Naive B cell (primary cell): ENCODE data around the gene NPHP4. TPM values are rescaled to one million over a fixed set of nuclear protein-coding genes. Genes with fewer than 3 reads are reported as not detected.

Experiments used
- ATAC-seq, 2 donors: fragments of 150-1000 bp; cut with Tn5 transposase; 2 replicates each; pipeline ENCODE4 v1.10.0; 2021; ENCODE audit warnings: low read depth in 2 of 2, mild to moderate bottlenecking in 2 of 2, moderate library complexity in 2 of 2
- DNase-seq: peaks from one replicate; pipeline ENCODE4 v3.0.0; 2022
- H3K27ac Mint-ChIP-seq, 6 donors: one replicate each; pipeline ENCODE4 v1.8.0; 2020 to 2022; ENCODE audit warnings: mild to moderate bottlenecking in 6 of 6, mixed read lengths in 6 of 6, moderate library complexity in 5 of 6, inconsistent platforms in 2 of 6
- H3K27me3 Mint-ChIP-seq, 3 donors: one replicate each; pipeline ENCODE4 v1.8.0; 2021 to 2022; ENCODE audit warnings: mixed read lengths in 3 of 3, mild to moderate bottlenecking in 1 of 3
- H3K36me3 Mint-ChIP-seq, 2 donors: one replicate each; pipeline ENCODE4 v1.8.0; 2020 to 2022; ENCODE audit warnings: mixed read lengths in 2 of 2, inconsistent platforms in 1 of 2, mild to moderate bottlenecking in 1 of 2
- H3K4me1 Mint-ChIP-seq, 3 donors: one replicate each; pipeline ENCODE4 v1.8.0; 2020 to 2022; ENCODE audit warnings: mixed read lengths in 3 of 3, inconsistent platforms in 1 of 3, mild to moderate bottlenecking in 1 of 3, moderate library complexity in 1 of 3
- H3K4me3 Mint-ChIP-seq, 8 donors: one replicate each; pipeline ENCODE4 v1.8.0; 2020 to 2022; ENCODE audit warnings: mild to moderate bottlenecking in 8 of 8, mixed read lengths in 8 of 8, moderate library complexity in 8 of 8, inconsistent platforms in 2 of 8
- H3K9me3 Mint-ChIP-seq, 7 donors: one replicate each; pipeline ENCODE4 v1.8.0; 2020 to 2022; ENCODE audit warnings: mixed read lengths in 7 of 7, mild to moderate bottlenecking in 5 of 7, inconsistent platforms in 2 of 7, moderate library complexity in 1 of 7
- polyA plus RNA-seq, 6 donors: library from polyadenylated mRNA; unstranded; fragments of 300-500 nt; fragmentation: Illumina TruSeq; gene quantifications; one replicate each; pipeline ENCODE4 v1.2.3, GENCODE V29; 2021; ENCODE audit warnings: low read depth in 6 of 6

The NPHP4 gene
- polyA plus RNA-seq, 6 donors from 2014 or later, result 0.51 to 1.1 (median 0.68) TPM; not detected in 1

DNA sequence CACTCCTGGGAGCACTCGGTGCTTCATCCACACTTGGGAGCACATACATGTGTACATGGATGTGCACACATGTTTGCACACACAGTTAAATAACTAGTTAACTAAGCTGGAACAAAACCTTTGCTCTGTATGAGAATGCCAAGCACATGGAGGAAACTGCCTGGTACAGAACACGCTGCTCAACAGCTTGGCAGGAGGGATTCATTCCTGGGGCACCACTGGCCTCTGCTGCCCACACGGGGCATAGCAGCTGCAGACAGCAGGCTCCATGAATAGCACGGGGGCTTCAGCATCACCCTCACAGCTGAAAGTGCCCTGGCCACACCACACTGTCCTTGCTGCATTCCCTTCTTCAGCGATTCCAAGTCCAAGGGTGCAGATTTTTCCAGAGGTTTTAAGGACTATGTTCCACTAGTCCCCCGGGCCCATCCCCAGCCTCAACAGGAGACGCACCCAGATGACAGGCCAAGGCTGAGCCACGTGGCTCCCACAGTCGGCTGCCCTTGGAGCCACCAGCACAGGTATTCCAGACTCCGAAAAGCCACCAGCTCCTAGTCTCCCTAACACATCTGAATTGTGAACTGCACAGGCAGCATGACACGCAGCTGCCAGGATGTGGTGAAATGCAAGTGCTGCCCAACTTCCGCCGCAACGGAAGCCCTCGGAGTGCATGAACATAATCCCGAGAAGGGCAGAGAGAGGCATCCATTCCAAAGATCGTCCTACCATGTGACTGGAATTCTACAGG lies 16.9 kb downstream of the NPHP4 start:
- Mint-ChIP-seq H3K36me3 (peaks cover 0 to 5% of the 10 kb centered on the region in 2 donors), H3K9me3 (peaks cover 0 to 2% (median 0%) of the 10 kb centered on the region in 7 donors), H3K4me3 (no peak overlapping the region), H3K27ac (no peak overlapping the region), H3K27me3 (no peaks in the 10 kb centered on the region), H3K4me1 (peaks cover 13 to 18% (median 15%) of the 10 kb centered on the region in 3 donors)
- DNase-seq (peak; percentile 44), ATAC-seq (peak; percentile 74 to 77)

DNA sequence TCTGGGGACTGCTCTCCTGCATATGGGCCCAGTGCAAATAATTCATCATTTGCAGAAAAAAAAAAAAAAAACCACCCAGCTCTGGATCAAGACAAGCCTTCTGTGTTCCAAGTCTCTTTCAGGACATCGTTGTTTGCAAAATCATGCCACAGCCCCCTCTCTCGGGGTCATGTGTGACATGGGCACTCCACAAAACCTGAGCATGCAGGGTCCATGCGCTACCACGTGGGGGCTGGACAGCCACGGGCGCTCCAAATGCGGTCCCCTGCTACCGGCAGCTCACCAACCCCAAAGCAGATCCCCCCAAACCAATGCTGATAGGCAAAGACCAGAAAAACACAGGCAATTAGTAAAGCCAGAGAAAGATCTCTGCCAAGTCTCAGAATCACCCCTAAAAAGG lies 17.6 kb downstream of the NPHP4 start:
- DNase-seq (no peak), ATAC-seq (no peak)
- Mint-ChIP-seq H3K27ac (no peak overlapping the region), H3K9me3 (peaks cover 0 to 2% (median 0%) of the 10 kb centered on the region in 7 donors), H3K4me1 (peaks cover 10 to 12% (median 11%) of the 10 kb centered on the region in 3 donors), H3K36me3 (peaks cover 0 to 5% of the 10 kb centered on the region in 2 donors), H3K4me3 (no peak overlapping the region), H3K27me3 (no peaks in the 10 kb centered on the region)

DNA sequence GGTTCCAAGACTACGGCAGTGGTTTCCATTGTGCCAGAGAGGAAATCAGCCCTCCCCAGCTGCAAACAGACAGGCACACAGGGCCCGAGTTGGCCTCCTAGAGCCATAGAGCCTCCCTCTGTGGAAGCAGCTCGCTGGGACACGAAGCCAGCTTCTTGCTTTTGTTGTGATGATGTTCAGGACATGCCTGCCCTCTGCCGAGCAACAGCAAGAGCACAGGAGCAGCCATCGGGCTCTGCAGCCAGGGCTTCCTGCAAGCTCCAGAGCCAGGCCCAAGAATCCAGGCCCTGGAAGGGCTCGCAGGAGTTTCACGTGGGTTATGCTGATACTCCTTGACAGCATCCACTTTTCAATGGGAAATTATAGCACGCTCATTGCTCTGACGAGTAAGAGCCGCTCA lies 18.5 kb downstream of the NPHP4 start:
- no peak overlapping the region for H3K27ac Mint-ChIP-seq
- no peak overlapping the region for H3K4me3 Mint-ChIP-seq
- no peak for DNase-seq
- no peaks in the 10 kb centered on the region for H3K27me3 Mint-ChIP-seq
- no peak for ATAC-seq
- H3K4me1 Mint-ChIP-seq, result peaks cover 10 to 12% (median 11%) of the 10 kb centered on the region in 3 donors
- peaks cover 0 to 5% of the 10 kb centered on the region in 2 donors for H3K36me3 Mint-ChIP-seq
- peaks cover 0 to 2% (median 0%) of the 10 kb centered on the region in 7 donors for H3K9me3 Mint-ChIP-seq

DNA sequence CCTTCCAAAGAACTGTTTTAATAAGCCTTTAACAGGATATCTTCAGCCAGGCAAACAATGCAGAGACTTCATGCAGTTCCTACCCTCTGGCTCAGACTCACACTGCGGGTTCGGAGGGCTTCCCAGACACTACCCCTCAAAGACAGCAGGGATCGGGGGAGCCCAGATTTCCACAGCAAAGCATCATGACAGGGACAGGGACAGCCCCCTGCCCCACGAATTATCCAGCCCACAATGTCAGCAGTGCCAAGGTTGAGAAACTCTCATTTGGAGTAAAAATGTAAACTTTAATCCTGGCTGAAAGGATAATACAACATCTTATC lies 20.1 kb downstream of the NPHP4 start:
- no peaks in the 10 kb centered on the region for H3K9me3 Mint-ChIP-seq
- peaks cover under 1 to 5% (median 3%) of the 10 kb centered on the region in 3 donors for H3K4me1 Mint-ChIP-seq
- H3K27ac Mint-ChIP-seq, result no peak overlapping the region

DNA sequence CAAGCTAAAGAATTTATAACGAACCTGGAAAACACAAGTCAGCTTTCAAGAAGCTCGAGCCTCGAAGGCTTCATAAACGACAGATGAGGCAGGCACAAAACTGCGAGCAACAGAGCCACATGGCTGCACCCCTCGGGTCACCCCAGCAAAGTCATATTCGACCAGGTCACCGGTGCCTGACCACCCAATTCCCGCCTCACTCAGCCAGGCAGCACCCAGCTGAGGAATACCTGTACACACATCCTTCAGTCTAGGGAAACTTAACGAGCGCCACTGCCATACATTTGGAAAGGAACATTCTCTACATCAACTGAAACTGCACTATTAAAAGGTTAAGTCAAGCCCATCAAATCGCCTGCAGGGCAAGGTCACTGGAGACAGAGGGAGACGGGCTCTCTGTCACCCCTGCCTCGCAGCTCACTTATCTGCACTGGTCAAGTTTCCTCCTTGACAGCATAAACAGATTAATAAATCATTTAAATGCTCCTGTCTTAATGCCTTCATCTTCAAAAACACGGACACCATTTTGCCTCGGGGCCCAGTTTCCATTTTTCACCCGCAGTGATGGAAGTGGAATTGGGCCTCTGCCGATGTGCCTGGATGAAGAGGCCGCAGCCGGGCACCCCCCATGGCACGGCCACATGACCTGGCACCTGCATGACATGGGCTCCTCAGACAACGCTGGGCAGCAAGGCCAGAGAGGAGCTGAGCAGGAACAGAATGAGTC lies 20.6 kb downstream of the NPHP4 start:
- H3K4me1 Mint-ChIP-seq, result peaks cover 0 to under 1% (median 0%) of the 10 kb centered on the region in 3 donors
- DNase-seq, result no peak
- H3K9me3 Mint-ChIP-seq, result no peaks in the 10 kb centered on the region
- no peak overlapping the region for H3K27ac Mint-ChIP-seq
- ATAC-seq, result no peak
- H3K4me3 Mint-ChIP-seq, result no peak overlapping the region
- no peaks in the 10 kb centered on the region for H3K27me3 Mint-ChIP-seq
- no peaks in the 10 kb centered on the region for H3K36me3 Mint-ChIP-seq

More for the DNA sequence above, 20.1 kb downstream of the NPHP4 start:
- H3K4me3 Mint-ChIP-seq, result no peak overlapping the region
- DNase-seq (no peak), ATAC-seq (no peak)
- no peaks in the 10 kb centered on the region for H3K27me3 Mint-ChIP-seq
- no peaks in the 10 kb centered on the region for H3K36me3 Mint-ChIP-seq

DNA sequence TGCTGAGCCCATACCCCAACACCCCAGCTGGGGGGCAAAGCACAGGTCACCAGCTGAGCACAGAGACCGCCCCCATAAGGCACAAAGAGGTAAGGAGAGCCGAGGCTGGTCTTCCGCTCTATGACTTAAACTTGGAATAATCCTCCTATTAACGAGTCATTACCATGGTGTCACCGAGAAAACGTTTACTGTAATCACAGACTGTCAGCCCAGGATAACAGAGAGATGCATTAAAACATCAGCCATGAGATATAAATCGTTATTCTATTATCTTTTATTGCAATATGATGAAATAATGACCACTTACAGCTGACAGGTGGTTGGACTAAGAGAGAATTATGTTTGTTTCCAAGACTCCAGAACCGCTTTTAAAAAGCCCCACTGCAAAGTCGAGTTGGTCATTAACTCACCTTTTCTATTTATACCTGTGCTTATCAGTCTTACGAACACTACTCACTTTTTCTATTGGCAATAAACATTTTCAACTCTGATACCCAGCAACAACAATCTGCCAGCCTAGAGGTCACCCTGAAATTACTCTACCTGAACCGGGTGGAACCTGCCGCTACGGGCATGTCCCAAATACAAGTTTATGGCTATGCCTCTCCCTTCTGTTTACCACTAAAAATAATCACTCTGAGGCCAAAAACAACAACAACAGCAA lies 21.5 kb downstream of the NPHP4 start:
- ATAC-seq (no peak), DNase-seq (no peak)
- no peaks in the 10 kb centered on the region for H3K27me3 Mint-ChIP-seq
- no peaks in the 10 kb centered on the region for H3K9me3 Mint-ChIP-seq
- H3K4me3 Mint-ChIP-seq, result no peak overlapping the region
- H3K27ac Mint-ChIP-seq, result no peak overlapping the region
- no peaks in the 10 kb centered on the region for H3K4me1 Mint-ChIP-seq
- H3K36me3 Mint-ChIP-seq, result no peaks in the 10 kb centered on the region

DNA sequence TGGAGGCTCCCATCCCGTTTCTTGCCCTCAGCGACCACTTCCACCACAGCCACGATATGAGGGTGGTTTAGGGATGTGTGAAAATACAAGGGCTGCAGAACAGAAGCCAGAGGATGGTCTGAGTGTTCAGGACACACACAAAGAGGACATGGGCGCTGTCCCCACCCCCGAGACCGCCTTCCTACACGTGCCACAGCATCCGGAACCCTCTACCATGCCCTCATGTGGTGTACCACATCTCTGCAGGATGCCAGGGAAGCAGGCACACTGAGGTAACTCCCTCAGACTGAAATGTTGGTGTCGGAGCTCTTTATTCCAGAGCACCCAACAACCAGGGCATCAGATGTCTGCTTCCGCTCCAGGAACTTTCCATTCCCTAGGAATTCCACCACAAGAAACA lies 23.1 kb downstream of the NPHP4 start:
- DNase-seq (no peak), ATAC-seq (no peak)
- Mint-ChIP-seq H3K4me3 (no peak overlapping the region), H3K27ac (no peak overlapping the region), H3K4me1 (no peaks in the 10 kb centered on the region), H3K9me3 (no peaks in the 10 kb centered on the region), H3K36me3 (no peaks in the 10 kb centered on the region), H3K27me3 (no peaks in the 10 kb centered on the region)

DNA sequence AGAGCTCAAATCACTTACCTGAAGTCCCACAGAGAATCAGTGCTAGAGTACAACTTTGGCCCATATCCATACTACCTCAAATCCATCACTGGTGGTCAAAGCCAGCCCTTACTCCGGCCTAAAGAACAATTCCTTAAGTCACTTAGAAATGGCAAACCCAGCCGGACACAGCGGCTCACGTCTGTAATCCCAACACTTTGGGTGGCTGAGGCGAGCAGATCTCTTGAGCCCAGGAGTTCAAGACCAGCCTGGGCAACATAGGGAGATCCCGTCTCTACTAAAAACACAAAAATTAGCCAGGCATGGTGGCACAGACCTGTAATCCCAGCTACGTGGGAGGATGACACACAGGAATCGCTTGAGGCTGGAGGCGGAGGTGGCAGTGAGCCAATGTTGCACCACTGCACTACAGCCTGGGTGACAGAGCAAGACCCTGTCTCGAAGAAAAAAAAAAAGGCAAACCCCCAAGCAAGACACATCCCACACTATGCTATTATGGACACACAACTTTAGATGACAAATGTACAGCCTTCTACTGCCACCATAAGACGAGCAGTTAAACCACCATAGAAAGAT lies 24.0 kb downstream of the NPHP4 start:
- no peak for DNase-seq
- H3K27ac Mint-ChIP-seq, result no peak overlapping the region

DNA sequence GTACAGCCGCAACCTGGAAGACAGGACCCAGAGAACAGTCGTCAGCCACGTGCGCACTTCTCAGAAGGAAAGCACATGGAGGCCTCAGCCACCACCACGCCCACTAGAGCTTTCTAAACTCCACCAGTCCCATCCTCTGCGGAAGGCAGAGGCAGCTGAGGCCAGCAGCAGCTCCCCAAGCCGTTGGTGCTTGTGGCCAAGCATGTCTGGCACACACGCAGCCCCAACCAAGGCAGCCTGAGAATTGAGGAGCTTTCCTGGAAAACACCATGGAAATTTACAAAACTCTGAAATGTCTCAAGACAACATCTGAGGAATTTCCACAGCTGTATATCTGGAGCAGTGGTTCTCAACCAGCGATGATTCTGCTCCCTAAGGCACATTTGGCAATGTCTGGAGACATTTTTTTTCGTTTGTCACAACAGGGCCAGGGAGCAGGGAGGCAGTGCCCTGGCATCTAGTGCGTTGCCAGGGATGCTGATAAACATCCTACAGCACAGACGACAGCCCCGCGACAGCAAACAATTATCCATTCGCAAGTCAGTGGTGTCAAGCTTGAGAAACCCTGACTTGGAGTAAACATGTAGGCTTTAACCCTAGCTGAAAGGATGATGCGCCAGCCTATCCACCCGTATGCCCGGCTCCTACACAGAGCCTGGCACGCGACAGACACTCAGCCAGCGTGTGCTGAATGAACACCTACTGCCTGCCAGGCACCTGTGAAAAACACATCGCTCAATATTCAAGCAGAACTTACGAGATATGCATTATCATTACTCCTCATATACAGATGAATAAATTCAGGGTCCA lies 24.7 kb downstream of the NPHP4 start:
- peak overlapping the region in 1 of 8 donors; percentile 15 for H3K4me3 Mint-ChIP-seq
- H3K27ac Mint-ChIP-seq, result peak overlapping the region in 2 of 6 donors; percentile 28 to 56
- no peaks in the 10 kb centered on the region for H3K9me3 Mint-ChIP-seq
- no peaks in the 10 kb centered on the region for H3K36me3 Mint-ChIP-seq
- H3K27me3 Mint-ChIP-seq, result no peaks in the 10 kb centered on the region
- DNase-seq, result no peak
- H3K4me1 Mint-ChIP-seq, result no peaks in the 10 kb centered on the region
- ATAC-seq, result no peak

More for the DNA sequence above, 24.0 kb downstream of the NPHP4 start:
- ATAC-seq, result no peak
- H3K9me3 Mint-ChIP-seq, result no peaks in the 10 kb centered on the region
- no peak overlapping the region for H3K4me3 Mint-ChIP-seq
- H3K27me3 Mint-ChIP-seq, result no peaks in the 10 kb centered on the region
- no peaks in the 10 kb centered on the region for H3K4me1 Mint-ChIP-seq
- no peaks in the 10 kb centered on the region for H3K36me3 Mint-ChIP-seq

DNA sequence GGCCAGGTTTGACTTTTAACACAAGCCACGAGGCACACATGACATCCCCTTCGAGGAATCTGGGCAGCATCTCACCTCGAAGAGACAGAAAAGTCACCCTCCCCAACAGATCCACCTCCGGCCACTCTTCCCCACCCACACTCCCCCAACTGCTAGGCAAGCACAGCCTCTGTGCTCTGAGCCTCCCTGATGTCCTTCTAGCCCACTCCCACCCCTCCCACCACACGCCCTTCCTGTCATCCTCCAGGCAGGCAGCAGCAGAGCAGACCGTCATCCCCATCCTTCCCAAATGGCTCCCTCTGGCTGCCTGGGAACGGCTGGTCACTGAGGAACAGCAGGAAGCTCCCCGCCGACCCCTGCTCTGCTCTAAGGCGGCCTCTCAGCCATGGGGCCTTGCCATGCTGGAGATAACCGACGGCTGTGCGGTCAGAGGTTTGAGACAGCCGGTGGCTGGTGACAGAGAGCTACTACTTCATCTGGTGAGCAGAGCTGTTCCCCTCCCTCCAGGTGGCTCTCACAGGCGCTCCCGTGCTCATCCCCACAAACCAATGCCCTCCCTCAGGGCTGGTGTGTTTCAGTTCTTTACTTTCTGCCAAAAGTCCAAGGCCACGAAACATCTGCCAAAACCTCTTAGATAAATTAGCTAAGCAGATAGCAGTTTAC lies 25.6 kb downstream of the NPHP4 start:
- Mint-ChIP-seq H3K27me3 (no peaks in the 10 kb centered on the region), H3K36me3 (peaks cover 0 to 2% of the 10 kb centered on the region in 2 donors), H3K4me1 (no peaks in the 10 kb centered on the region), H3K4me3 (no peak overlapping the region), H3K27ac (no peak overlapping the region), H3K9me3 (no peaks in the 10 kb centered on the region)
- no peak for ATAC-seq
- DNase-seq, result no peak

DNA sequence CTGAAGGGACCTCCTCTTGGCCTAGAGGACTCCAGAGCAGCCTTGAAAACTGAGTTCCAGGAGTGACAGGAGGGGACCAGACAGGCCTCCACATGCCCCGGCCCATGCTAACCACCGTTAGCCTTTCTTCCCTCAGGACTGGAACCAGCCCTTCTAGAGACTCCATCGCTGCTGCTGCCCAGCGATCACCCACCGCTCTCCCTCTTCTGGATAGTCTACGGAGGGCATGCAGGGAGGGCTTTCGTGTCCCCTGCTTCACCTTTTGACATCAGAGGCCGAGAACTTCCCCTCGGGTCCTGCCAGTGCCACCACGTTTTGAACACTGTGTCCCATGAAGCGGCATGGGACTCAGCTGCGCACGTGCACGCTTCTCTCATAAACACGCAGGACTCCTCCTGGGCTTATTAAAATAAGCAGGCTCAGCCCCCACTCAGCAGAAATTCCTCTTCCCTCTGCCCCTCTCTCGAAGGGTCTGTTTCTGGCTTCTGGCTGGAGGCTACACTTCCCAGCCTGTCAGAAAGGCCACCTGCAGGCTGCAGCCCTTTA lies 26.6 kb downstream of the NPHP4 start:
- no peak for ATAC-seq
- no peak for DNase-seq
- Mint-ChIP-seq H3K4me1 (no peaks in the 10 kb centered on the region), H3K36me3 (peaks cover 4 to 12% of the 10 kb centered on the region in 2 donors), H3K9me3 (no peaks in the 10 kb centered on the region), H3K27ac (peak overlapping the region in 1 of 6 donors; percentile 49), H3K27me3 (no peaks in the 10 kb centered on the region), H3K4me3 (peak overlapping the region in 1 of 8 donors; percentile 76)

DNA sequence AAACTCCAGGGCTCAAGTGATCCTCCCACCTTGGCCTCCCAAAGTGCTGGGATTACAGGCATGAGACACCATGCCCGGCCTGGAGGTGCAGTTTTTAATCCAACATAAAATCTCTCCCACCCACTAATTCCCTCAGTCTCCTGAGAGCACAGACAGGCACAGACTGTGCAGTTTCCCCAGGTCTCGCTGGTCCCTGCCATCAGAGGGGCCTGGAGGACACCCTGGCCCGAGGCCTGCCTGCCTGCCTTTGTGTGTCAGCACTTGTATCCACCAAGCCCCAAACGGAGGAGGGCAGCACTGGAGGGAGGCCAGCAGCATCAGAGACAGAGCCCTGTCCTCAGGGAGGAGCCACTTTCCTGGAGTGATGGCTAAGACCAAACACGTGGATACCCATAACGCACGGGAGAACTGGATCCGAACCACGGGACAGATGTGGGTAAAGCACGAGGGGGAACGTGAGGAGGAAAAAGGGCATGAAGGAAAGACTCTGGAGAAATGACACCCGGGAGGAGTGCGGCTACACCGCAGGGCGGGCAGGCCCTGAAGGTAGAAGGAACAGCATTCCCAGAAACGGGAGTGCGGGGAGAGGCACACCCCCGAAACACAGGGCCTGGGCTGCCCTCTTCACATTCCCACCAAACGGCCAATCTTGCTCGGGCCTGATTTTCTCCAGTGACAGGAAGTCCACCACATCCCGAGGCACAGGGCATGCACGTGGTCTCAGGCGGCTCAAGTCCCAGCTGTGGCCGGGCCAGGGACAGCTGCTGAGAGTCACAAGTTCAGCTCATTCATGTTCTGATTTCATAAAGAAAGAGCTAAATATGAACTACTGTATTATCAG lies 29.7 kb downstream of the NPHP4 start:
- DNase-seq, result no peak
- H3K27me3 Mint-ChIP-seq, result no peaks in the 10 kb centered on the region
- H3K4me3 Mint-ChIP-seq, result no peak overlapping the region
- peaks cover 11 to 15% of the 10 kb centered on the region in 2 donors for H3K36me3 Mint-ChIP-seq
- no peaks in the 10 kb centered on the region for H3K4me1 Mint-ChIP-seq
- no peak for ATAC-seq
- no peak overlapping the region for H3K27ac Mint-ChIP-seq
- no peaks in the 10 kb centered on the region for H3K9me3 Mint-ChIP-seq
